Activated naive CD8-positive, alpha-beta T cell treated with anti-CD3 and anti-CD28 coated beads for 36 hours (primary cell): Measurements from ENCODE around the gene NELL1. TPM values are rescaled to one million over a fixed set of nuclear protein-coding genes. Genes with fewer than 3 reads are reported as not detected.
"Not testable (repeated sequence)": the region's sequence is repeated elsewhere in the genome, so short reads cannot be mapped to it uniquely, and the experiment has no call there.

ENCODE experiments used
- DNase-seq: peaks from one replicate; pipeline ENCODE4 v3.0.0; 2021
- H3K27ac Mint-ChIP-seq: one replicate; pipeline ENCODE4 v1.8.0; 2022; ENCODE audit warnings: mild to moderate bottlenecking, moderate library complexity, mixed read lengths
- H3K27me3 Mint-ChIP-seq: one replicate; pipeline ENCODE4 v1.8.0; 2022; ENCODE audit warnings: mild to moderate bottlenecking, mixed read lengths
- H3K36me3 Mint-ChIP-seq: one replicate; pipeline ENCODE4 v1.8.0; 2021; ENCODE audit warnings: mild to moderate bottlenecking, mixed read lengths
- H3K4me1 Mint-ChIP-seq: one replicate; pipeline ENCODE4 v1.8.0; 2021; ENCODE audit warnings: mixed read lengths
- H3K4me3 Mint-ChIP-seq: one replicate; pipeline ENCODE4 v1.8.0; 2022; ENCODE audit warnings: mild to moderate bottlenecking, moderate library complexity, mixed read lengths
- H3K9me3 Mint-ChIP-seq: one replicate; pipeline ENCODE4 v1.8.0; 2022; ENCODE audit warnings: mixed read lengths
- total RNA-seq, 2 experiments: library from RNA; stranded (reverse); gene quantifications; one replicate each; pipeline ENCODE4 v1.2.3, GENCODE V29; 2021

Gene NELL1
- total RNA-seq, 2 experiments from 2014 or later: not detected

- no peak overlapping the region for H3K4me3 Mint-ChIP-seq
- no peaks in the 10 kb centered on the region for H3K36me3 Mint-ChIP-seq
- no peak overlapping the region for H3K27ac Mint-ChIP-seq
Measured at GRCh38 chr11:21082853-21083252, 413.5 kb downstream of the NELL1 start.

GRCh38 chr11:21088930-21089329 is 419.5 kb downstream of the NELL1 start:
- Mint-ChIP-seq H3K4me3 (no peak overlapping the region), H3K27me3 (no peaks in the 10 kb centered on the region), H3K9me3 (no peaks in the 10 kb centered on the region), H3K27ac (no peak overlapping the region), H3K36me3 (no peaks in the 10 kb centered on the region), H3K4me1 (no peaks in the 10 kb centered on the region)
- no peak for DNase-seq

More at GRCh38 chr11:21082853-21083252, 413.5 kb downstream of the NELL1 start:
- H3K9me3 Mint-ChIP-seq: peaks cover 1% of the 10 kb centered on the region
- no peaks in the 10 kb centered on the region for H3K27me3 Mint-ChIP-seq
- no peaks in the 10 kb centered on the region for H3K4me1 Mint-ChIP-seq
- no peak for DNase-seq

GRCh38 chr11:21104641-21105040 is 435.3 kb downstream of the NELL1 start:
- no peaks in the 10 kb centered on the region for H3K9me3 Mint-ChIP-seq
- H3K27ac Mint-ChIP-seq: no peak overlapping the region
- no peak overlapping the region for H3K4me3 Mint-ChIP-seq
- no peaks in the 10 kb centered on the region for H3K27me3 Mint-ChIP-seq
- DNase-seq: no peak
- no peaks in the 10 kb centered on the region for H3K36me3 Mint-ChIP-seq
- H3K4me1 Mint-ChIP-seq: no peaks in the 10 kb centered on the region

GRCh38 chr11:21105196-21105917 is 436.0 kb downstream of the NELL1 start:
- H3K27ac Mint-ChIP-seq: no peak overlapping the region
- H3K4me3 Mint-ChIP-seq: no peak overlapping the region
- H3K27me3 Mint-ChIP-seq: no peaks in the 10 kb centered on the region
- no peak for DNase-seq
- no peaks in the 10 kb centered on the region for H3K9me3 Mint-ChIP-seq
- no peaks in the 10 kb centered on the region for H3K36me3 Mint-ChIP-seq
- no peaks in the 10 kb centered on the region for H3K4me1 Mint-ChIP-seq

- Mint-ChIP-seq H3K36me3 (no peaks in the 10 kb centered on the region), H3K27me3 (no peaks in the 10 kb centered on the region), H3K9me3 (no peaks in the 10 kb centered on the region), H3K4me3 (no peak overlapping the region), H3K27ac (no peak overlapping the region), H3K4me1 (no peaks in the 10 kb centered on the region)
- no peak for DNase-seq
Measured at GRCh38 chr11:21109341-21109740, 440.0 kb downstream of the NELL1 start.

GRCh38 chr11:21110415-21110814 is 441.0 kb downstream of the NELL1 start:
- no peak overlapping the region for H3K4me3 Mint-ChIP-seq

GRCh38 chr11:21113876-21114275 is 444.5 kb downstream of the NELL1 start:
- Mint-ChIP-seq H3K36me3 (no peaks in the 10 kb centered on the region), H3K27me3 (no peaks in the 10 kb centered on the region), H3K9me3 (peaks cover 2% of the 10 kb centered on the region), H3K27ac (no peak overlapping the region), H3K4me3 (no peak overlapping the region), H3K4me1 (no peaks in the 10 kb centered on the region)
- DNase-seq: no peak

More at GRCh38 chr11:21110415-21110814, 441.0 kb downstream of the NELL1 start:
- Mint-ChIP-seq H3K9me3 (no peaks in the 10 kb centered on the region), H3K27me3 (no peaks in the 10 kb centered on the region), H3K36me3 (no peaks in the 10 kb centered on the region), H3K4me1 (no peaks in the 10 kb centered on the region), H3K27ac (no peak overlapping the region)
- no peak for DNase-seq

GRCh38 chr11:21116009-21116408 is 446.6 kb downstream of the NELL1 start:
- Mint-ChIP-seq H3K4me3 (no peak overlapping the region), H3K4me1 (no peaks in the 10 kb centered on the region), H3K9me3 (peaks cover 2% of the 10 kb centered on the region), H3K27ac (no peak overlapping the region), H3K27me3 (no peaks in the 10 kb centered on the region), H3K36me3 (no peaks in the 10 kb centered on the region)
- no peak for DNase-seq

GRCh38 chr11:21119411-21119810 is 450.0 kb downstream of the NELL1 start:
- H3K4me1 Mint-ChIP-seq: no peaks in the 10 kb centered on the region
- no peaks in the 10 kb centered on the region for H3K36me3 Mint-ChIP-seq
- H3K9me3 Mint-ChIP-seq: peaks cover 2% of the 10 kb centered on the region
- no peak overlapping the region for H3K4me3 Mint-ChIP-seq
- DNase-seq: no peak
- no peak overlapping the region for H3K27ac Mint-ChIP-seq
- H3K27me3 Mint-ChIP-seq: no peaks in the 10 kb centered on the region

- Mint-ChIP-seq H3K27ac (no peak overlapping the region), H3K4me1 (no peaks in the 10 kb centered on the region), H3K9me3 (no peaks in the 10 kb centered on the region), H3K36me3 (no peaks in the 10 kb centered on the region), H3K27me3 (no peaks in the 10 kb centered on the region), H3K4me3 (no peak overlapping the region)
- DNase-seq: no peak
Measured at GRCh38 chr11:21121991-21122390, 452.6 kb downstream of the NELL1 start.

- H3K4me3 Mint-ChIP-seq: no peak overlapping the region
- no peaks in the 10 kb centered on the region for H3K4me1 Mint-ChIP-seq
- no peaks in the 10 kb centered on the region for H3K27me3 Mint-ChIP-seq
- H3K36me3 Mint-ChIP-seq: no peaks in the 10 kb centered on the region
- H3K9me3 Mint-ChIP-seq: no peaks in the 10 kb centered on the region
- H3K27ac Mint-ChIP-seq: no peak overlapping the region
- DNase-seq: no peak
Measured at GRCh38 chr11:21122523-21122922, 453.1 kb downstream of the NELL1 start.

- Mint-ChIP-seq H3K9me3 (peaks cover 5% of the 10 kb centered on the region), H3K27me3 (no peaks in the 10 kb centered on the region), H3K4me1 (no peaks in the 10 kb centered on the region), H3K4me3 (no peak overlapping the region), H3K27ac (no peak overlapping the region), H3K36me3 (no peaks in the 10 kb centered on the region)
- DNase-seq: no peak
Measured at GRCh38 chr11:21132146-21132720, 462.8 kb downstream of the NELL1 start.

- Mint-ChIP-seq H3K27me3 (no peaks in the 10 kb centered on the region), H3K9me3 (peaks cover 5% of the 10 kb centered on the region), H3K27ac (no peak overlapping the region), H3K4me1 (no peaks in the 10 kb centered on the region), H3K36me3 (no peaks in the 10 kb centered on the region), H3K4me3 (no peak overlapping the region)
- no peak for DNase-seq
Measured at GRCh38 chr11:21133244-21133643, 463.9 kb downstream of the NELL1 start.

GRCh38 chr11:21133722-21134121 is 464.3 kb downstream of the NELL1 start:
- H3K9me3 Mint-ChIP-seq: peaks cover 5% of the 10 kb centered on the region
- H3K4me1 Mint-ChIP-seq: no peaks in the 10 kb centered on the region
- DNase-seq: no peak
- no peak overlapping the region for H3K27ac Mint-ChIP-seq
- no peaks in the 10 kb centered on the region for H3K27me3 Mint-ChIP-seq
- H3K4me3 Mint-ChIP-seq: no peak overlapping the region
- no peaks in the 10 kb centered on the region for H3K36me3 Mint-ChIP-seq

- DNase-seq: no peak
- Mint-ChIP-seq H3K9me3 (no peaks in the 10 kb centered on the region), H3K36me3 (no peaks in the 10 kb centered on the region), H3K27ac (no peak overlapping the region), H3K4me3 (no peak overlapping the region), H3K27me3 (no peaks in the 10 kb centered on the region), H3K4me1 (no peaks in the 10 kb centered on the region)
Measured at GRCh38 chr11:21137803-21138202, 468.4 kb downstream of the NELL1 start.

- not testable (repeated sequence) for H3K4me1 Mint-ChIP-seq, H3K27ac Mint-ChIP-seq, H3K9me3 Mint-ChIP-seq, DNase-seq, H3K36me3 Mint-ChIP-seq, H3K4me3 Mint-ChIP-seq, H3K27me3 Mint-ChIP-seq
Measured at GRCh38 chr11:21141557-21141956, 472.2 kb downstream of the NELL1 start.
